Erythroblast (primary cell): ENCODE measurements around the gene SPAG16.
"Not testable (repeated sequence)": the region's sequence is repeated elsewhere in the genome, so short reads cannot be mapped to it uniquely, and the experiment has no call there.

ENCODE experiments used
- GATA1 ChIP-seq: IDR thresholded peaks from 2 replicates; pipeline ENCODE4 v1.6.1; 2011; ENCODE audit warnings: low read depth, mild to moderate bottlenecking, control low read depth, low read length, moderate library complexity
- POLR2A ChIP-seq: IDR thresholded peaks from 2 replicates; pipeline ENCODE4 v1.6.1; 2011; ENCODE audit warnings: mild to moderate bottlenecking, low read length

DNA sequence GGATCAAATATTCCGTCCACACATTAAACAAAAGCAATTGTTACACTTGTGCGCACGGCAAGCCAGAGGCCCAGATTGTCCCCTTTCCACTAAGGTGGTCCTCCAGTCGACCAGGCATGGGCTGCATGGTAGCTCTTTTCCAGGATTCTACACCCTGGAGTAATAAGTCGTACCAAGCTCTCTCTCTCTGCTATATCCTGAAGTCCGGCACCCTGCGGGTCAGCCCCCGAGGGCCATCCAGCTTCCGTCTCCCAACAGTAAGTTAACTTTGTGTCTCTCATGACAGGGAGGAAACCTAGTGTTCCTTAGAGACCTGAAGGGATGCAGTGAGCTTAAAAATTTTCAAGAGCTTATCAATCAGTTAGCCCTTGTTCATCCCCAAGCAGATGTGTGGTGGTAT lies 126.4 kb downstream of the SPAG16 start:
- not testable (repeated sequence) for TF ChIP-seq POLR2A, GATA1
